AG04449 (cell line): ENCODE data around the gene XRRA1.

ENCODE experiments used
- CTCF ChIA-PET: fragments of 350-600 bp; formaldehyde crosslinking; extraction: SDS; loops from one replicate; lab custom pipeline; 2021; ENCODE audit warnings: antibody characterized with exemption; lab: Yijun Ruan, JAX
- POLR2A ChIA-PET: fragments of 400-600, 350-600 bp; formaldehyde crosslinking; extraction: SDS; loops from one replicate; lab custom pipeline; 2020; ENCODE audit warnings: antibody characterized with exemption, inconsistent platforms; lab: Yijun Ruan, JAX
- DNase-seq: peaks from one replicate; pipeline ENCODE4 v3.0.0-alpha.2; 2010; ENCODE audit warnings: low read depth, low spot score
- H3K4me3 ChIP-seq: 2 replicates; pipeline ENCODE4 v1.5.1; 2011; ENCODE audit warnings: low read depth, mild to moderate bottlenecking, control low read depth, low read length
- CTCF ChIP-seq: IDR thresholded peaks from one replicate; pipeline ENCODE4 v1.5.1; 2011; ENCODE audit warnings: mild to moderate bottlenecking, moderate library complexity, low read length, control low read depth, inconsistent platforms; ENCODE audit not compliant: insufficient read depth; ENCODE audit errors: missing control alignments

XRRA1 gene

GRCh38 chr11:74954199-74954598, 5.3 kb upstream of the XRRA1 start:
- H3K4me3 ChIP-seq: no peak overlapping the region

GRCh38 chr11:74953451-74953850, 4.6 kb upstream of the XRRA1 start:
- TF ChIP-seq CTCF: no peak
- H3K4me3 ChIP-seq: no peak overlapping the region
- CTCF ChIA-PET: interaction anchor here (1.1 to 2.4 kb wide), 3 partner anchors 10 to 252 kb away, joined by 3 to 7 read pairs (median 6); no protein-coding TSS in a partner anchor
- DNase-seq: no peak
- POLR2A ChIA-PET: no interaction called here

More at GRCh38 chr11:74954199-74954598, 5.3 kb upstream of the XRRA1 start:
- ChIA-PET POLR2A (no interaction called here), CTCF (interaction anchor here (0.8 to 2.4 kb wide), 5 partner anchors 9 to 288 kb away, joined by 3 to 7 read pairs (median 3); no protein-coding TSS in a partner anchor)
- no peak for DNase-seq
- TF ChIP-seq CTCF: no peak

- DNase-seq: no peak
- POLR2A ChIA-PET: no interaction called here
- H3K4me3 ChIP-seq: no peak overlapping the region
- no peak for TF ChIP-seq CTCF
- CTCF ChIA-PET: interaction anchor here (0.6 to 2.4 kb wide), 5 partner anchors 9 to 303 kb away, joined by 3 to 6 read pairs (median 3); no protein-coding TSS in a partner anchor
Observed at GRCh38 chr11:74952752-74953151, 3.9 kb upstream of the XRRA1 start.

GRCh38 chr11:74951226-74951625, 2.3 kb upstream of the XRRA1 start:
- no peak for TF ChIP-seq CTCF
- ChIA-PET POLR2A (no interaction called here), CTCF (interaction anchor here (1.3 to 1.5 kb wide), 2 partner anchors 21 to 297 kb away, joined by 4 to 6 read pairs; no protein-coding TSS in a partner anchor)
- H3K4me3 ChIP-seq: no peak overlapping the region
- DNase-seq: no peak

- ChIA-PET POLR2A (no interaction called here), CTCF (interaction anchor here (1.3 to 1.5 kb wide), 3 partner anchors 20 to 298 kb away, joined by 3 to 6 read pairs (median 4); no protein-coding TSS in a partner anchor)
- peak overlapping the region; percentile 92 for H3K4me3 ChIP-seq
- no peak for DNase-seq
- no peak for TF ChIP-seq CTCF
Observed at GRCh38 chr11:74950374-74950969, 1.6 kb upstream of the XRRA1 start.

GRCh38 chr11:74949753-74950137, 854 bp upstream of the XRRA1 start:
- peak overlapping the region; percentile 92 for H3K4me3 ChIP-seq
- DNase-seq: no peak
- TF ChIP-seq CTCF: no peak
- ChIA-PET CTCF (interaction anchor here (1.4 to 1.5 kb wide), 2 partner anchors 23 to 299 kb away, joined by 3 to 6 read pairs; no protein-coding TSS in a partner anchor), POLR2A (interaction anchor here (1.1 kb wide), 1 partner anchor 9 kb away, joined by 7 read pairs; no protein-coding TSS in a partner anchor)
